Muscle layer of colon (tissue), 2 donors: ENCODE results near the gene DDR1.

Experiments
- H3K27ac ChIP-seq: one replicate; pipeline ENCODE4 v1.7.0; 2013; ENCODE audit warnings: low read depth, mild to moderate bottlenecking, low read length, moderate library complexity
- H3K27me3 ChIP-seq, 2 donors: one replicate each; pipeline ENCODE4 v1.7.0; 2013; ENCODE audit warnings: low read length in 2 of 2, mild to moderate bottlenecking in 2 of 2; ENCODE audit not compliant: insufficient read depth in 2 of 2, control insufficient read depth in 1 of 2
- H3K36me3 ChIP-seq: one replicate; pipeline ENCODE4 v1.7.0; 2013; ENCODE audit warnings: mild to moderate bottlenecking, low read length; ENCODE audit not compliant: insufficient read depth
- H3K4me1 ChIP-seq: one replicate; pipeline ENCODE4 v1.7.0; 2013; ENCODE audit warnings: mild to moderate bottlenecking, low read length; ENCODE audit not compliant: insufficient read depth
- H3K4me3 ChIP-seq, 2 donors: one replicate each; pipeline ENCODE4 v1.7.0; 2013; ENCODE audit warnings: low read length in 2 of 2, low read depth in 1 of 2, mild to moderate bottlenecking in 1 of 2, moderate library complexity in 1 of 2
- H3K9ac ChIP-seq: one replicate; pipeline ENCODE4 v1.7.0; 2013; ENCODE audit warnings: low read length
- H3K9me3 ChIP-seq: one replicate; pipeline ENCODE4 v1.7.0; 2013; ENCODE audit warnings: mild to moderate bottlenecking, low read length
- donor health status: abdominal sarcoma.
- donor health status: Adenocarcinoma of cecum.

The DDR1 gene

DNA sequence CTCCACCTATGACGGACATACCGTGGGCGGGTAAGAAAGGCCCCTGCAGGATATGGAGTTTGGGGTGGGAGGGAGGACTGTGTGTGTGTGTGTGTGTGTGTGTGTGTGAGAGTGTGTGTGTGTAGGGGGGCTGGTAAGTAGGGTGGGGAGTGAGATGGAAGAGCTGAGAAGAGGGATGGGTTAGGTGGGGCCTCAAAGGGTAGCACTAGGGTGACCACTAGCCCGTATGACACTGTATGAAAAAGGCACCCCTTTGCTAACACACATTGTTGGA, 7.1 kb downstream of the DDR1 start:
- Histone ChIP-seq H3K4me1 (peaks cover 17% of the 10 kb centered on the region), H3K4me3 (no peak overlapping the region), H3K27me3 (no peaks in the 10 kb centered on the region), H3K36me3 (peaks cover 69% of the 10 kb centered on the region), H3K9ac (no peak overlapping the region), H3K9me3 (no peaks in the 10 kb centered on the region), H3K27ac (no peak overlapping the region)

DNA sequence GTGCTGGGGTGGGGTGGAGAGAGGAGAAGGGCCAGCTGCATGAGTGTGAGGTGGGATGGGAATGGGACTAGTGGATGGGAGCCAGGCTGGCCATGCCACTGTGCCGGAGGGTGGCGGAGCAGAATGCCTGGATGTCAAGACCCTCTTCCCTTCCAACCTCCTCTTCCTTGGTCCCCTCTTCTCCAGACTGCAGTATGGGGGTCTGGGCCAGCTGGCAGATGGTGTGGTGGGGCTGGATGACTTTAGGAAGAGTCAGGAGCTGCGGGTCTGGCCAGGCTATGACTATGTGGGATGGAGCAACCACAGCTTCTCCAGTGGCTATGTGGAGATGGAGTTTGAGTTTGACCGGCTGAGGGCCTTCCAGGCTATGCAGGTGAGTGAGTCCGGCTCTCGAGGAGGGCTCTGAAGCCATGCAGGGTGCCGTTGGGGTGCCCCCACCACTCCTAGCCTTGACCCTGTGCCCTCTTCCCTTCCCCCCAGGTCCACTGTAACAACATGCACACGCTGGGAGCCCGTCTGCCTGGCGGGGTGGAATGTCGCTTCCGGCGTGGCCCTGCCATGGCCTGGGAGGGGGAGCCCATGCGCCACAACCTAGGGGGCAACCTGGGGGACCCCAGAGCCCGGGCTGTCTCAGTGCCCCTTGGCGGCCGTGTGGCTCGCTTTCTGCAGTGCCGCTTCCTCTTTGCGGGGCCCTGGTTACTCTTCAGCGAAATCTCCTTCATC, 7.7 kb downstream of the DDR1 start:
- H3K9ac ChIP-seq = no peak overlapping the region
- no peak overlapping the region for H3K27ac ChIP-seq
- no peak overlapping the region for H3K4me3 ChIP-seq
- H3K4me1 ChIP-seq = peaks cover 11% of the 10 kb centered on the region
- no peaks in the 10 kb centered on the region for H3K27me3 ChIP-seq
- no peaks in the 10 kb centered on the region for H3K9me3 ChIP-seq
- peaks cover 75% of the 10 kb centered on the region for H3K36me3 ChIP-seq

DNA sequence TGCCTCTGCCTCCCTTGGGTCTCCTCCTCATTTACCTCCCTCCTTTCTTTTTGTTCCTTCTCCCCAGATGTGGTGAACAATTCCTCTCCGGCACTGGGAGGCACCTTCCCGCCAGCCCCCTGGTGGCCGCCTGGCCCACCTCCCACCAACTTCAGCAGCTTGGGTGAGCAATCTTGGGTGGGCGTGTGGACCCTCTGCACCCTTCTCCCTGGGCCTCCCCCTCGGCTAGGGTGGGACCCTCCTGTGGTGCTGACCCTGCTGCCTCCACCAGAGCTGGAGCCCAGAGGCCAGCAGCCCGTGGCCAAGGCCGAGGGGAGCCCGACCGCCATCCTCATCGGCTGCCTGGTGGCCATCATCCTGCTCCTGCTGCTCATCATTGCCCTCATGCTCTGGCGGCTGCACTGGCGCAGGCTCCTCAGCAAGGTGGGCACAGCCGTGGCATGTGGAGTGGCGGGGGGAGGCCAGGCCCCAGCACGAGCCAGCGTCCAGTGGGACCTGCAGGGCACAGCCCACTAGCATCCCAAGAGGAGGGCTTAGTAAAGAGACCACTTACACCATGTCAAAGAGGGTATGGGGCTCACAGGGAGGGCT, 8.8 kb downstream of the DDR1 start:
- Histone ChIP-seq H3K4me3 (no peak overlapping the region), H3K4me1 (peaks cover 10% of the 10 kb centered on the region), H3K27ac (no peak overlapping the region), H3K9me3 (no peaks in the 10 kb centered on the region), H3K27me3 (no peaks in the 10 kb centered on the region), H3K9ac (no peak overlapping the region), H3K36me3 (peaks cover 85% of the 10 kb centered on the region)

DNA sequence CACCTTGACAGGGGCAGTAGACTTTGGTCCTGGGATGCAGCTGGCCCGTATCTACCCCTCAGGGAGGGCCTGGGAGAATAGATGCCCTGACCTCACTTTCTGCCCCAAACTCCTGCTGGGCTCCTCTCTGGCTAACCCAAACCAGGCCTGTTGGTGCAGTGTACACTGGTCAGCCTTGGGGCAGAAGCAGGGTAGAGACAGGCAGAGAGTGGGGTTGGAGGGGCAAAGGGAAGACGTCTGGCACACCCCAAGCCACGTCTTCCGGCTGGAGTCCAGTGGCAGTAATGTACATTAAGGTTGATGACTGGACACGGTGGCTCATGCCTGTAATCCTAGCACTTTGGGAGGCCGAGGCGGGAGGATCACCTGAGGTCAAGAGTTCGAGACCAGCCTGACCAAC, 9.3 kb downstream of the DDR1 start:
- Histone ChIP-seq H3K9ac (no peak overlapping the region), H3K9me3 (no peaks in the 10 kb centered on the region), H3K4me3 (no peak overlapping the region), H3K27me3 (no peaks in the 10 kb centered on the region), H3K36me3 (peaks cover 90% of the 10 kb centered on the region), H3K27ac (no peak overlapping the region), H3K4me1 (peaks cover 10% of the 10 kb centered on the region)

DNA sequence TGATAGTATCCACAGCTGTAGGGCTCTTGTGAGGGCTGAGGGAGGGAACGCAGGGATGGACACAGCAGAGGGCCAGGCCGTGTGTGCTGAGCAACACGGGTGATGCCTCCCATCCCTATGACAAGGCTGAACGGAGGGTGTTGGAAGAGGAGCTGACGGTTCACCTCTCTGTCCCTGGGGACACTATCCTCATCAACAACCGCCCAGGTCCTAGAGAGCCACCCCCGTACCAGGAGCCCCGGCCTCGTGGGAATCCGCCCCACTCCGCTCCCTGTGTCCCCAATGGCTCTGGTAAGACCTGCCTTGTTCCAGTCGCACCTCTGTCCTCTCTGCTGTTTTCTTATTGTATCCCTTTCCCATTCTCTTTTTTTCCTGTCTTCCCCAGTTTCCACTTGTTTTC, 10.1 kb downstream of the DDR1 start:
- H3K36me3 ChIP-seq = peaks cover 84% of the 10 kb centered on the region
- H3K9me3 ChIP-seq = no peaks in the 10 kb centered on the region
- no peak overlapping the region for H3K4me3 ChIP-seq
- H3K27ac ChIP-seq = no peak overlapping the region
- H3K9ac ChIP-seq = no peak overlapping the region
- no peaks in the 10 kb centered on the region for H3K27me3 ChIP-seq
- H3K4me1 ChIP-seq = peaks cover 10% of the 10 kb centered on the region

DNA sequence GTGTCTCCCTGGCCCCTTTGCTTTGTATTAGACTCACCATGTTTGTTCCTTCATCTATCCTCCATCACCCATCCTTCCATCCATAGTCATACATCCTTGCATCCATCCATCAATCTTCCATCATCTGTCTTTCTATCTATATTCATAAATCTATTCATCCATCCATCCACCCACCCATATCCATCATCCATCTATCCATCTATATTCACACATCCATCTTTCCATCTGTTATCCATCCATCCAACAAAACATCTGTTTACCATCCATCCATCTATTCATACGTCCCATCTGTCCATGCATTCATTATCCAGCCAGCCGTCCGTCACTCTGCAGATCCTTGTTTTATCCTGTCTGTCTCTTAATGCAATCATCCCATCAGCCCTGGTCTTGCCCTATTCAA, 10.6 kb downstream of the DDR1 start:
- H3K9ac ChIP-seq = no peak overlapping the region
- no peaks in the 10 kb centered on the region for H3K9me3 ChIP-seq
- H3K36me3 ChIP-seq = peaks cover 82% of the 10 kb centered on the region
- no peak overlapping the region for H3K27ac ChIP-seq
- H3K4me3 ChIP-seq = no peak overlapping the region
- H3K27me3 ChIP-seq = no peaks in the 10 kb centered on the region
- H3K4me1 ChIP-seq = peaks cover 6% of the 10 kb centered on the region

DNA sequence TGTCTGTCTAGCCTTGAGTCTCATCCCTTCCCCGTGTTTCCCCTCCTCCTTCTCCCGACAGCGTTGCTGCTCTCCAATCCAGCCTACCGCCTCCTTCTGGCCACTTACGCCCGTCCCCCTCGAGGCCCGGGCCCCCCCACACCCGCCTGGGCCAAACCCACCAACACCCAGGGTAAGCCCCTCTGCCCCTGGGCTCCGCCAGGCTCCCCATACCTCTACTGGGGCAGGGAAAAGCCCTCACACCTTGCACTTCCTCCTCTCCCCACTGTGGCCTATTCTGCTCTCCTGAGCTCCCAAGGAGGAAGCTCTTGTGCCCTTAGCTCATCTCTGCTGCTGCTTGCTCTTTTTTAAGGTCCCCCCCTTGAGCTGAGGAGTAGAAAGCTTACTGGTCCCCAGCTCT, 11.0 kb downstream of the DDR1 start:
- Histone ChIP-seq H3K4me3 (no peak overlapping the region), H3K27me3 (no peaks in the 10 kb centered on the region), H3K9ac (no peak overlapping the region), H3K4me1 (peaks cover 2% of the 10 kb centered on the region), H3K36me3 (peaks cover 78% of the 10 kb centered on the region), H3K27ac (no peak overlapping the region), H3K9me3 (no peaks in the 10 kb centered on the region)

DNA sequence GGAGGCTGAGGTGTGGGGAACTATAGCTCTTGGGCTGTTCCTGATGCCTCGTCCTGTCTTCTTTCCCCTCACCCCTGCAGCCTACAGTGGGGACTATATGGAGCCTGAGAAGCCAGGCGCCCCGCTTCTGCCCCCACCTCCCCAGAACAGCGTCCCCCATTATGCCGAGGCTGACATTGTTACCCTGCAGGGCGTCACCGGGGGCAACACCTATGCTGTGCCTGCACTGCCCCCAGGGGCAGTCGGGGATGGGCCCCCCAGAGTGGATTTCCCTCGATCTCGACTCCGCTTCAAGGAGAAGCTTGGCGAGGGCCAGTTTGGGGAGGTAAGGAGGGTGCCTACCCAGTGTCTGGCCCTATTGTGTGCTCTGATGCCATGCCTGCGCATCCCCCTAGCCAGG, 12.2 kb downstream of the DDR1 start:
- H3K9ac ChIP-seq = no peak overlapping the region
- H3K4me3 ChIP-seq = no peak overlapping the region
- H3K4me1 ChIP-seq = no peaks in the 10 kb centered on the region
- H3K27me3 ChIP-seq = no peaks in the 10 kb centered on the region
- no peaks in the 10 kb centered on the region for H3K9me3 ChIP-seq
- H3K36me3 ChIP-seq = peaks cover 68% of the 10 kb centered on the region
- H3K27ac ChIP-seq = no peak overlapping the region

DNA sequence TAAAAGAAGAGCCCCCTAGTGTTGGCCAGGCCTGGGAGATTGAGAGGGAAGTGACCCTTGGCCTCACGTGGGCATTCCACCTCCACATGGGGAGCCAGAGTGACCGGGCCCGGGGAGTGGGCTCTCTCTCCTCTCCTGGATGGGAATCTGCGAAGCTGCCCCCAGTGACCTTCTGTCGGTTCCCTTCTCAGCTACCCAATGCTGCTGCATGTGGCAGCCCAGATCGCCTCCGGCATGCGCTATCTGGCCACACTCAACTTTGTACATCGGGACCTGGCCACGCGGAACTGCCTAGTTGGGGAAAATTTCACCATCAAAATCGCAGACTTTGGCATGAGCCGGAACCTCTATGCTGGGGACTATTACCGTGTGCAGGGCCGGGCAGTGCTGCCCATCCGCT, 13.6 kb downstream of the DDR1 start:
- Histone ChIP-seq H3K9me3 (no peaks in the 10 kb centered on the region), H3K9ac (no peak overlapping the region), H3K36me3 (peaks cover 61% of the 10 kb centered on the region), H3K4me3 (no peak overlapping the region), H3K27ac (no peak overlapping the region), H3K27me3 (no peaks in the 10 kb centered on the region), H3K4me1 (no peaks in the 10 kb centered on the region)

DNA sequence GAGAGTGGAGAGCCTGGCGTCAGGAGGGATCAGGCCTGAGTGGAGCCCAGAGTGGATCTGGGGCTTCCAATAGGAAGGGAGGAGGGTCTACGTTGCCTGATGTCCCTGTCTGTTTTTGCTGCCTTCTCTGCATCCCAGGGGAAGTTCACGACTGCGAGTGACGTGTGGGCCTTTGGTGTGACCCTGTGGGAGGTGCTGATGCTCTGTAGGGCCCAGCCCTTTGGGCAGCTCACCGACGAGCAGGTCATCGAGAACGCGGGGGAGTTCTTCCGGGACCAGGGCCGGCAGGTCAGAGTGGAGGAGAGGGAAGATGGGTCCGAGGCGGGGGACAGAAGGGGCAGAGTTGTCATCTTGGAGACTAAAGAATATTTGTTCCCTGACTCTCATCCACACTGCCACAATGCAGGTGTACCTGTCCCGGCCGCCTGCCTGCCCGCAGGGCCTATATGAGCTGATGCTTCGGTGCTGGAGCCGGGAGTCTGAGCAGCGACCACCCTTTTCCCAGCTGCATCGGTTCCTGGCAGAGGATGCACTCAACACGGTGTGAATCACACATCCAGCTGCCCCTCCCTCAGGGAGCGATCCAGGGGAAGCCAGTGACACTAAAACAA, 14.5 kb downstream of the DDR1 start:
- peaks cover 51% of the 10 kb centered on the region for H3K36me3 ChIP-seq

DNA sequence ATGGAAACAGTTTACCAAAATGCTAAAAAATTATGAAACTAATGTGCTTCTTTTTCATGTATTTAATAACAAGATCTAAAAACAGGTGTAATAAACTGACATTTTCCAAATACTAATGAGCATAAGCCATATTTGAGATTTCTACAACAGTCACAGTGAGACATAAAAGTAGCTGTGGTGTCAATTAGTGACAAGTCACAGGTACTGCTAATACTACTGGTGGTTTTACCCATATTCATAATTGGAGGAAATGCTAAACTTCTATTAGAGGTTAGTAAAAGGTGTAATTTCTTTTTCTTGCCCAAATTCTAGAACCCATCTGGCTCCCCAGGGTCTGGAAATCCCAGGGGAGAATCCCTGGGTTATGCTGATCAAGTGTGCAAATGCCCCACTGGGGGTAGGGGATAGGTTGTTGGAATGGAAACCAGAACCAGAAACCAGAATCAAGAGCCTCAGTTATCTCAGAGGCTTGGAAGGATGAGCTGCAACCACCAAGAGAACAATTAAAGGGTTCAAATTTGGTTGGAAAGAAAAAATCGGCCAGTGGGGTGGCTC, 16.6 kb downstream of the DDR1 start:
- no peak overlapping the region for H3K4me3 ChIP-seq
- H3K9ac ChIP-seq = no peak overlapping the region
- no peak overlapping the region for H3K27ac ChIP-seq
- H3K36me3 ChIP-seq = peaks cover 30% of the 10 kb centered on the region
- no peaks in the 10 kb centered on the region for H3K4me1 ChIP-seq
- no peaks in the 10 kb centered on the region for H3K27me3 ChIP-seq
- no peaks in the 10 kb centered on the region for H3K9me3 ChIP-seq

More for the DNA sequence above, 14.5 kb downstream of the DDR1 start:
- no peak overlapping the region for H3K4me3 ChIP-seq
- no peaks in the 10 kb centered on the region for H3K27me3 ChIP-seq
- no peaks in the 10 kb centered on the region for H3K4me1 ChIP-seq
- no peaks in the 10 kb centered on the region for H3K9me3 ChIP-seq
- no peak overlapping the region for H3K9ac ChIP-seq
- no peak overlapping the region for H3K27ac ChIP-seq

DNA sequence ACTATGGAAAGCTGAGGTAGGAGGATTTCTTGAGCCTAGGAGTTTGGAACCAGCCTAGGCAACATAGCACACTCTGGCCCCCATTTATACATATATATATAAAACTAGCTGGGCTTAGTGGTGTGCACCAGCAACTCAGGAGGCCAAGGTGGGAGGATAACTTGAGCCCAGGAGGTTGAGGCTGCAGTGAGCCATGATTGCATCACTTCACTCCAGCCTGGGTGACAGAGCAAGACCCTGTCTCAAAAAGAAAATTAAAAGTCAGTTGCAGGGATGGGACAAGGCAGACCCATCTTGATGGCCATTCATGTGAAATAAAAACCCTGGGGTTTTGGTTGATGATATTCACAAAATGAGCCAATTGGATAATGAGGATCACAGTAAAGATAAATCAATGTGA, 17.1 kb downstream of the DDR1 start:
- Histone ChIP-seq H3K4me1 (no peaks in the 10 kb centered on the region), H3K4me3 (no peak overlapping the region), H3K9ac (no peak overlapping the region), H3K36me3 (peaks cover 25% of the 10 kb centered on the region), H3K27ac (no peak overlapping the region), H3K9me3 (no peaks in the 10 kb centered on the region), H3K27me3 (no peaks in the 10 kb centered on the region)
